Measurements from ENCODE around the gene ADRA2A.

ADRA2A gene

DNA sequence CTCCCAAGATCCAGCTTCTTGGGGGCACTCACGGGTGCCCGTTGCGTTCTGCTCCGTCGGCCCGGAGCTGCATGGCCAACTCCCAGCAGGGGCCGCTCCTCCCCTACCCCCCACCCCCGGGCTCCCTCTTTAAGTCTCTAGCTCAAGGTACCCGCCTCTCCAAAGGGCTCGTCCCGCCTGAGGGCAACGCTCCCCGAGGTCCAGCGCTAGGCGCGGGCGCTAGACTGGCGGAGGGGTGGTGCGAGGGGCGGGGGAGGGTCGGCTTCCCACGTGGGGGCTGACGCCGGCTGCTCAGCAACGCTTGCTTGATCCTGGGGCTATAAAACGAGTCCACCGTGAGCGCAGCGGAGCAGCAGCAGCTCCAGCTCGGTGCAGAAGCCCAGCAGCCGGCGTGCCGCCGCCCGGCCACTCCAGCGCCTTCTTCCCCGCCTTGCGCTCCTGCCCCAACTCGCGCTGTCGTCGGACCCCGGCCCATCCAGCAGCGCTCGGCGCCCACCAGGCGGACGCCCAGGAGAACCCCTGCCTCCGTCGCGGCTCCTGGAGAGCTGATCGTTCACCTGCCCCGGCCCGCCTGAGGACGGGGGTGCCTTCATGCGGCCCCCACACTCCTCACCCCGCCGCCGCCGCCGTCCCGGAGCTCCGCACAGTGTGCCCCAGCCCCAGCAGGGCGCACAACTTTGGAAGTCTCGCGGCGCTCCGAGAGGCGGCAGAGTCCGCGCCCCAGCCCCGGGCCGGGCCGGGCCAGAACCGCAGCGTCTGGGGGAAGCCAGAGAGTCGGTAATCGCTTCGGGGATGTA, at the start of gene ADRA2A:
Gene ADRA2A (plus strand): TSS at position 348 of the 797 bp plus-strand sequence. CDS start 968 bp downstream, outside the sequence.
- DNase-seq, result no peak

- no peak for DNase-seq
Observed at GRCh38 chr10:111030042-111030750, 46.6 kb upstream of the ADRA2A start.

DNA sequence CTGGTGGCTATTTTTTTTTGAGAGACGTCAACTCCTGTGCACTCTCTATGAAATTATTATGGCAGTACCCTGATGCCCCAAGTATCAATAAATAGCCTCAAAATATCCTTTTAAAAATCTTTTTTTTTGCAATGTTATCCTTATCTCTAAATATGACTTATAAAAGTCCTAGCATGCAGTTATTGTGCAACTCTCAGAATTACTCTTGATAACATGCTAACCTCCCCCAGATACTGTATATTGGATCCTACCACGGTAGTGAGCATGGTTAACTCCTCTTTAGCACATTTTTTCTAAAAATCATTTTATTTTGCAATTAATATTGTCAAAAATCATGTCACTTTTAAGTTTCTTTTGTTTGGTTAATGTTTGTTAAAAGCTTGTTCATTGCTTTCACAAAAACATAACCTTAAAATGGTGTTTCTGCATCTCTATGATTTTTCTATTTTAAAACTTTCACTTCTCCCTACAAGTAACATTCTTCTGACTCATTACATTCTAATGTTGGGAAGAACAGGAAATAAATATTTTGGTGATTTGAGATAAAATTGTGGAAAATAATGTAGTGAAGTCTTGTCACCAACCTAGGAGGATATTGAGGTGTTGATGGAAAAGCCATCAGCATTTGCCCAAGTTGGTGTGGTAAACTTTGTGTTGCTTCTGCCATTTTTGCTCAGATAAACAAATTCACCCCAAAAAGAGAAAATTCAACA, 42.1 kb upstream of the ADRA2A start:
- DNase-seq, result no peak

DNA sequence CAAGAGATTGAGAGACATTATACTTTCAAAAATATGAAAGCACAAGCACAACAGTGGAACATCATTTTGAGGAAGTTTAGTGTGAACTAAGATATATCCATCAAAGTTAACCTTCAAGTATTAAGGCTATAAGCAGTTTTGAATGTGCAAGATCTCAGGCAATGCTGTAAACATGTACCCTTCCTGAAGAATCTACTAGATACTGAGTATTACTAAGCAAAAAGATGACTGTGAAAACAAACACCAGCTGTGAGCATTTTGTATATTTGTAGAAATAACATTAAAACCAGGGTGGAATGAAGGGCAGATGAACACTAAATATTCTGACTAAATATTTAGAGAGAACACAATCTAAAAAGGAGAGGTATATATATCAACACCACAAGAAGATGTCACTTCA, 41.3 kb upstream of the ADRA2A start:
- DNase-seq, result no peak

GRCh38 chr10:111037858-111038257, 39.0 kb upstream of the ADRA2A start:
- DNase-seq, result no peak

DNA sequence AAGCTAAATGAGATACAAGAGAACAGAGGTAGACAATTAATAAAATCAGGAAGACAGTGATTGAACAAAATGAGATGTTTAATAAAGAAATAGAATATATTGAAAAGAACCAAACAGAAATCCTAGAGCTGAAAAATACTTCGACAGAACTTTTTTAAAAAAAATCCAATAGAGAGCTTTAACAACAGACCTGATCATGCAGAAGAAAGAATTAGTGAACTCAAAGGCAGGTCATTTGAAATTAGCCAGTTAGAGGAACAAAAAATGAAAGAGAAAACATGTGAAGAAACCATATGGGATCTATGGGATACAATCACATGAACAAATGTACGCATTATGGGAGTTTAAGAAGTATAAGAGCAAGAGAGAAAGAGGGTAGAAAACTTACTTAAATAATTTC, 37.3 kb upstream of the ADRA2A start:
- no peak for DNase-seq

GRCh38 chr10:111057006-111057405, 19.8 kb upstream of the ADRA2A start:
- DNase-seq, result no peak

GRCh38 chr10:111063471-111063870, 13.4 kb upstream of the ADRA2A start:
- DNase-seq, result no peak

- DNase-seq, result no peak
Observed at GRCh38 chr10:111072232-111072631, 4.6 kb upstream of the ADRA2A start.

- no peak for DNase-seq
Observed at GRCh38 chr10:111075577-111076185, 1.1 kb upstream of the ADRA2A start.

GRCh38 chr10:111076191-111076681, 593 bp upstream of the ADRA2A start:
- DNase-seq, result peak; percentile 79

- DNase-seq, result no peak
Observed at GRCh38 chr10:111077479-111077784, 603 bp downstream of the ADRA2A start.

GRCh38 chr10:111077785-111078504, 1.1 kb downstream of the ADRA2A start:
- no peak for DNase-seq

DNA sequence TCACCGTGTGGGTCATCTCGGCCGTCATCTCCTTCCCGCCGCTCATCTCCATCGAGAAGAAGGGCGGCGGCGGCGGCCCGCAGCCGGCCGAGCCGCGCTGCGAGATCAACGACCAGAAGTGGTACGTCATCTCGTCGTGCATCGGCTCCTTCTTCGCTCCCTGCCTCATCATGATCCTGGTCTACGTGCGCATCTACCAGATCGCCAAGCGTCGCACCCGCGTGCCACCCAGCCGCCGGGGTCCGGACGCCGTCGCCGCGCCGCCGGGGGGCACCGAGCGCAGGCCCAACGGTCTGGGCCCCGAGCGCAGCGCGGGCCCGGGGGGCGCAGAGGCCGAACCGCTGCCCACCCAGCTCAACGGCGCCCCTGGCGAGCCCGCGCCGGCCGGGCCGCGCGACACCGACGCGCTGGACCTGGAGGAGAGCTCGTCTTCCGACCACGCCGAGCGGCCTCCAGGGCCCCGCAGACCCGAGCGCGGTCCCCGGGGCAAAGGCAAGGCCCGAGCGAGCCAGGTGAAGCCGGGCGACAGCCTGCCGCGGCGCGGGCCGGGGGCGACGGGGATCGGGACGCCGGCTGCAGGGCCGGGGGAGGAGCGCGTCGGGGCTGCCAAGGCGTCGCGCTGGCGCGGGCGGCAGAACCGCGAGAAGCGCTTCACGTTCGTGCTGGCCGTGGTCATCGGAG, 1.8 kb downstream of the ADRA2A start:
- DNase-seq, result no peak

- DNase-seq, result no peak
Observed at GRCh38 chr10:111079241-111079760, 2.5 kb downstream of the ADRA2A start.

- no peak for DNase-seq
Observed at GRCh38 chr10:111079781-111080180, 3.0 kb downstream of the ADRA2A start.

- no peak for DNase-seq
Observed at GRCh38 chr10:111080224-111080623, 3.4 kb downstream of the ADRA2A start.

DNA sequence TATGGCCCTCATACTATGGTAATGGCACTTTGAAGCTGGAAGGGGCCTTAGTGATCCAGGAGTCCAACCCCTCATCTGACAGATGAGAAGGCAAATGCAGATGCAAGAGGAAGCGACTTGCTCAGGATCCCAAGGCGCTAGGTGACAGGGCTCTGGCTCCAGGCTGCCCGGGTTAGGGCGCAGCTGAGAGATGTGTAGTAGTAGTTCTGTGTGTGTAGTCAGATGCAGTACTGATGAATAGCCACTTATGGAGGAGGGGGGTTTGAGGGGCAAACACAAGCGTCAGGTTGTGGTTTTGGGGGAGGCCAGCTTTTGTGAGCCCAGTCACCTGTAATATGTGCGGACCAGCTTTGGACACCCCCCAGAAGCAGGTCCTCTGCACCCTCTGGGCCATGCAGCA, 4.8 kb downstream of the ADRA2A start:
- no peak for DNase-seq

- DNase-seq, result no peak
Observed at GRCh38 chr10:111082102-111082975, 5.5 kb downstream of the ADRA2A start.

DNA sequence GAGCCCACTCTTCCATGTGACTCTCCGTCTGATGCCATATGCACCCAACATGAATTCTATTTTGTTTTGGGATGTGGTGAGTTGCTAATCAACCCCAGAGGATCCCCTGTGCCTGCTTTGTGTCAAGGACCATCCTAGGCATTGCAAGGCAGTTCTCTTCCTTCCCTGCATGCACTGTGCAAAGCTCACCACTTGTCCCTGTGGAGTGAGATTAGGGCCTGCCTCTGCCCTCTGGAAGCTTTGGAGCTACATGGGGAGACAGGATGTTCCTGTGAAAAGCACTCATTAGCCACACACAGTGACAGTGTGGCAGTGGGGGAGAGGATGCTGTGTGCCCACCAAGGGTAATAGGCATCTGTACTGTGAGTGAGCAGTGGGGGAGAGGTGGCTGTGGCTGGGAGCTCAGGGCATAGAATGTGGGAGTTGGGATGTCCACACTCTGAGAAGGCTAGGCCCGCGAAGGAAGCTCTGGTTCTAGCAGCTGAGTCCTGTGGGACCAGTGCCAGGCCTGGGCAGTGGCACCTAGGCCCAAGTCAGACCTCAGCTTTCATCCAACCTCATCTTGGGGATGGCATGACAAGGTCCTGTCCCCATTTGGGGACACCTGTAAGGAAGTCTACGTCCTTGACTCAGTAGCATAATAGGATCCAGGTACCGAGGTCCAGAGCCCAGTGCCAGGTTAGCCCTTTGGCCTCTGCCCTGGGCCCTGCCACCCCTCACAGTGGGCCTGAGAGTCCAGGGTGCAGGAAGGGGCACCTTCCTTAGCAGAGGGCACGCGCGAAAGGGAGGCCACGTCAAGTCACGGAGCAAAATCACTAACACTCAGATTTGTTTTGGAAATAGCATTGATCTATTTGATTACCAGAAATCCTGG, 6.6 kb downstream of the ADRA2A start:
- DNase-seq, result no peak

All from activated effector memory CD4-positive, alpha-beta T cell treated with anti-CD3 and anti-CD28 coated beads, Interleukin-2, amount 50 U/mL, for 16 hours (primary cell).